Kidney (tissue), 14 donors: ENCODE data around the gene MPL. TPM values are rescaled to one million over a fixed set of nuclear protein-coding genes. Genes with fewer than 3 reads are reported as not detected.

ENCODE experiments used
- DNase-seq, 5 donors: peaks; one replicate each; pipeline ENCODE4 v3.0.0-alpha.2; 2013 to 2020
- FAIRE-seq: peaks from 2 replicates; lab custom pipeline; 2012; peaks lifted over from hg19 to GRCh38; lab: Jason Lieb, UNC
- H3K27ac ChIP-seq, 2 donors: one replicate each; pipeline ENCODE4 v1.7.0; 2013; ENCODE audit warnings: low read depth in 2 of 2, low read length in 2 of 2, inconsistent platforms in 1 of 2
- H3K27me3 ChIP-seq: one replicate; pipeline ENCODE4 v1.7.1; 2013; ENCODE audit warnings: low read length, inconsistent platforms; ENCODE audit not compliant: control insufficient read depth, insufficient read depth
- H3K36me3 ChIP-seq, 3 donors: one replicate each; pipeline versions ENCODE4 v1.7.0 to v1.7.1; 2013; ENCODE audit warnings: low read length in 3 of 3, control low read depth in 1 of 3, inconsistent platforms in 1 of 3; ENCODE audit not compliant: insufficient read depth in 3 of 3, control insufficient read depth in 2 of 3
- H3K4me1 ChIP-seq, 3 donors: one replicate each; pipeline versions ENCODE4 v1.7.0 to v1.7.1; 2013; ENCODE audit warnings: low read length in 3 of 3, inconsistent platforms in 1 of 3, low read depth in 1 of 3; ENCODE audit not compliant: control insufficient read depth in 2 of 3, insufficient read depth in 2 of 3
- H3K4me3 ChIP-seq, 3 donors: one replicate each; pipeline versions ENCODE4 v1.7.0 to v1.8.1; 2013; ENCODE audit warnings: low read length in 3 of 3, control low read depth in 1 of 3, inconsistent platforms in 1 of 3
- H3K9ac ChIP-seq, 3 donors: one replicate each; pipeline versions ENCODE4 v1.7.0 to v1.7.1; 2013; ENCODE audit warnings: low read length in 3 of 3, control low read depth in 1 of 3, inconsistent platforms in 1 of 3
- H3K9me3 ChIP-seq, 3 donors: one replicate each; pipeline versions ENCODE4 v1.7.0 to v1.7.1; 2013; ENCODE audit warnings: low read length in 3 of 3, control low read depth in 1 of 3, inconsistent platforms in 1 of 3; ENCODE audit not compliant: control insufficient read depth in 2 of 3, insufficient read depth in 1 of 3
- CTCF ChIP-seq: IDR thresholded peaks from 3 replicates; pipeline ENCODE4 v1.5.1; 2012; ENCODE audit warnings: mild to moderate bottlenecking, moderate library complexity, borderline replicate concordance; ENCODE audit not compliant: insufficient read depth; ENCODE audit errors: extremely low read depth
- intact Hi-C: fragments of 100-400 bp; cut with DNase I; formaldehyde crosslinking; loops from one replicate; pipeline ENCODE4 v1.11.1; 2022
- polyA plus RNA-seq: library from polyadenylated mRNA; stranded (reverse); fragments of 350-450 nt; fragmentation: Illumina TruSeq; extraction: RNeasy Lipid Tissue Mini Kit (QIAGEN cat#74804); gene quantifications from one replicate; pipeline ENCODE4 v1.2.3, GENCODE V29; 2014; ENCODE audit warnings: low read depth, low replicate concordance; ENCODE audit not compliant: insufficient read depth
- total RNA-seq: library from RNA; stranded (reverse); fragmentation: NEBNext Ultra II Directional; extraction: Animal tissue kit (Norgen Biotek cat#: 25700); gene quantifications from one replicate; pipeline ENCODE4 v1.2.1, GENCODE V29; 2021
- donor health status: control.
- donor health status: control.
- donor health status: control.
- donor health status: control.
- donor health status: control.
- donor health status: DM: yes; HTN: yes; CAD: no.
- donor health status: Normal renal cell carcinoma (clear cell type).

Gene MPL
- total and polyA plus RNA-seq, 2 donors from 2014 or later, result 0.25 TPM; not detected in 1

DNA sequence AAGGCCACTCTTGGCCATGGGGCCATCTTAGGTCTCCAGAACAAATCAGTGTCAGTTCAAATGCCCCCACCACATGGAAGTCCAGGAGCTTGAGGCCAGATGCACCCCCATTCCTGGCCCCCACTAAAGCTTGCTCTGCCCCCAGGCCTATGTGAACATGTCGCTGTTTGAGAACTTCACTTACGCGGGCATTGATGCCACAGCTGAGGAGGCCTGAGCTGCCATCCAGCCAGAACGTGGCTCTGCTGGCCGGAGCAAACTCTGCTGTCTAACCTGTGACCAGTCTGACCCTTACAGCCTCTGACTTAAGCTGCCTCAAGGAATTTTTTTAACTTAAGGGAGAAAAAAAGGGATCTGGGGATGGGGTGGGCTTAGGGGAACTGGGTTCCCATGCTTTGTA, 15.1 kb upstream of the MPL start:
- Histone ChIP-seq H3K36me3 (no peaks in the 10 kb centered on the region), H3K4me1 (peaks cover 0 to 5% (median 0%) of the 10 kb centered on the region in 3 donors), H3K4me3 (no peak overlapping the region), H3K27me3 (no peaks in the 10 kb centered on the region), H3K9ac (no peak overlapping the region), H3K9me3 (peaks cover 0 to 5% (median 0%) of the 10 kb centered on the region in 3 donors), H3K27ac (no peak overlapping the region)
- intact Hi-C loops, result no loop called here
- FAIRE-seq (no peak), DNase-seq (peak in 1 of 5 donors; percentile 13)
- no peak for TF ChIP-seq CTCF

GRCh38 chr1:43324810-43325209, 12.8 kb upstream of the MPL start:
- Histone ChIP-seq H3K27me3 (no peaks in the 10 kb centered on the region), H3K9ac (no peak overlapping the region), H3K36me3 (no peaks in the 10 kb centered on the region), H3K4me3 (no peak overlapping the region), H3K27ac (no peak overlapping the region), H3K4me1 (no peaks in the 10 kb centered on the region), H3K9me3 (peaks cover 0 to 5% (median 0%) of the 10 kb centered on the region in 3 donors)
- intact Hi-C loops, result no loop called here
- DNase-seq, result no peak
- FAIRE-seq, result no peak
- no peak for TF ChIP-seq CTCF

DNA sequence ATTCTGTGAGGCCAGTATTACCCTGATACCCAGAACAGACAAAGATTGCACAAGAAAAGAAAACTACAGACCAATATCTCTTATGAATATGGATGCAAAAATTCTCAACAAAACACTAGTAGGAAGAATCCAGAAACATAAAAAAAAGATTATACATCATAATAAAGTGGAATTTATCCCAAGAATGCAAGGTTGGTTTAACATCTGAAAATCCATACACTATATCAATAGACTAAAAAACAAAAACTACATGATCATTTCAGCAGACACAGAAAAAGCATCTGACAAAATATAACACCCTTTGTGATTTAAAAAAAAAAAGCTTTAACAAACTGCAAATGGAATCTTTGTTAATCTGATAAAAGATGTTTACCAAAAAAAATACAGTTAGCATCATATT, 12.2 kb upstream of the MPL start:
- Histone ChIP-seq H3K27ac (no peak overlapping the region), H3K36me3 (no peaks in the 10 kb centered on the region), H3K9ac (no peak overlapping the region), H3K4me1 (no peaks in the 10 kb centered on the region), H3K27me3 (no peaks in the 10 kb centered on the region), H3K9me3 (peaks cover 0 to 5% (median 0%) of the 10 kb centered on the region in 3 donors), H3K4me3 (no peak overlapping the region)
- TF ChIP-seq CTCF, result no peak
- DNase-seq, result no peak
- intact Hi-C loops, result no loop called here
- no peak for FAIRE-seq

- Histone ChIP-seq H3K4me3 (no peak overlapping the region), H3K36me3 (no peaks in the 10 kb centered on the region), H3K9ac (no peak overlapping the region), H3K27ac (no peak overlapping the region), H3K4me1 (no peaks in the 10 kb centered on the region), H3K9me3 (peaks cover 0 to 5% (median 0%) of the 10 kb centered on the region in 3 donors), H3K27me3 (no peaks in the 10 kb centered on the region)
- no peak for DNase-seq
- FAIRE-seq, result no peak
- TF ChIP-seq CTCF, result no peak
- intact Hi-C loops, result no loop called here
Measured at GRCh38 chr1:43327549-43328292, 9.9 kb upstream of the MPL start.
